ENCODE data around the gene CENPK. TPM values are rescaled to one million over a fixed set of nuclear protein-coding genes. Genes with fewer than 3 reads are reported as not detected.

CENPK gene
- total RNA-seq, 1 experiment from 2014 or later, result 34.2 TPM

DNA sequence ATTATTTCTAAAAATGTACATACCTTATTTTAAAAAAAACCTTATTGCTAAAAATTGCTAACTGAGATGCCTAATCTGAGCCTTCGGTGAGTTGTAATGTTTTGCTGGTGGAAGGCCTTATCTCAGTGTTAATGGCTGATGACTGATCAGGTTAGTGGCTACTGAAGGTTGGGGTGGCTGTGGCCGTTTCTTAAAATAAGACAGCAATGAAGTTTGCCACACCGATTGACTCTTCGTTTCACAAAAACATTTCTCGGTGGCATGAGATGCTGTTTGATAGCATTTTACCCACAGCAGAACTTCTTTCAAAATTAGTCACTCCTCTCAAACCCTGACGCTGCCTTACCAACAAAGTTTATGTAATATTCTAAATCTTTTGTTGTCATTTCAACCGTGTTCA, 14.7 kb downstream of the CENPK start:
- H3K36me3 ChIP-seq (ENCODE audit: control insufficient read depth, insufficient read depth, low read length), result peaks cover 4% of the 10 kb centered on the region; the same call in 1 of the 2 replicates
- no peaks in the 10 kb centered on the region for H3K9me3 ChIP-seq (ENCODE audit: control insufficient read depth, insufficient read depth, low read depth, low read length)
- H3K27me3 ChIP-seq (ENCODE audit: control insufficient read depth, insufficient read depth, low read length), result no peaks in the 10 kb centered on the region
- no peak overlapping the region for H3K4me3 ChIP-seq (ENCODE audit: low read depth in 2 of 2, low read length in 2 of 2)
- H3K27ac ChIP-seq (ENCODE audit: low read length), result no peak overlapping the region
- no peak for ATAC-seq
- no peaks in the 10 kb centered on the region for H3K4me1 ChIP-seq (ENCODE audit: control insufficient read depth, insufficient read depth, low read length)
- intact Hi-C loops (cut with micrococcal nuclease; ENCODE audit: unreplicated experiment) (no loop called here), in situ Hi-C loops (cut with HindIII; ENCODE audit: low pct_unique_long_range_greater_than_20kb, low sequenced_read_pairs) (no loop called here)
- ChIA-PET POLR2A (no interaction called here), CTCF (no interaction called here)
- no TSS peak for BruUV-seq (replicated peaks)
- DNase-seq (ENCODE audit: low read depth, low spot score), result no peak
- TF ChIP-seq SIN3A (IDR thresholded peaks at IDR 0.05; ENCODE audit: borderline replicate concordance, insufficient read depth, low read depth, low read length) (no peak), POLR2AphosphoS5 (IDR thresholded peaks at IDR 0.05; ENCODE audit: low read depth, low read length) (no peak)
- TF ChIP-seq, protein P1, sequence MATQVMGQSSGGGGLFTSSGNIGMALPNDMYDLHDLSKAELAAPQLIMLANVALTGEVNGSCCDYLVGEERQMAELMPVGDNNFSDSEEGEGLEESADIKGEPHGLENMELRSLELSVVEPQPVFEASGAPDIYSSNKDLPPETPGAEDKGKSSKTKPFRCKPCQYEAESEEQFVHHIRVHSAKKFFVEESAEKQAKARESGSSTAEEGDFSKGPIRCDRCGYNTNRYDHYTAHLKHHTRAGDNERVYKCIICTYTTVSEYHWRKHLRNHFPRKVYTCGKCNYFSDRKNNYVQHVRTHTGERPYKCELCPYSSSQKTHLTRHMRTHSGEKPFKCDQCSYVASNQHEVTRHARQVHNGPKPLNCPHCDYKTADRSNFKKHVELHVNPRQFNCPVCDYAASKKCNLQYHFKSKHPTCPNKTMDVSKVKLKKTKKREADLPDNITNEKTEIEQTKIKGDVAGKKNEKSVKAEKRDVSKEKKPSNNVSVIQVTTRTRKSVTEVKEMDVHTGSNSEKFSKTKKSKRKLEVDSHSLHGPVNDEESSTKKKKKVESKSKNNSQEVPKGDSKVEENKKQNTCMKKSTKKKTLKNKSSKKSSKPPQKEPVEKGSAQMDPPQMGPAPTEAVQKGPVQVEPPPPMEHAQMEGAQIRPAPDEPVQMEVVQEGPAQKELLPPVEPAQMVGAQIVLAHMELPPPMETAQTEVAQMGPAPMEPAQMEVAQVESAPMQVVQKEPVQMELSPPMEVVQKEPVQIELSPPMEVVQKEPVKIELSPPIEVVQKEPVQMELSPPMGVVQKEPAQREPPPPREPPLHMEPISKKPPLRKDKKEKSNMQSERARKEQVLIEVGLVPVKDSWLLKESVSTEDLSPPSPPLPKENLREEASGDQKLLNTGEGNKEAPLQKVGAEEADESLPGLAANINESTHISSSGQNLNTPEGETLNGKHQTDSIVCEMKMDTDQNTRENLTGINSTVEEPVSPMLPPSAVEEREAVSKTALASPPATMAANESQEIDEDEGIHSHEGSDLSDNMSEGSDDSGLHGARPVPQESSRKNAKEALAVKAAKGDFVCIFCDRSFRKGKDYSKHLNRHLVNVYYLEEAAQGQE (IDR thresholded peaks at IDR 0.05; ENCODE audit: insufficient read depth in 1 of 2, low read depth in 2 of 2, low read length in 1 of 2), result no peak

DNA sequence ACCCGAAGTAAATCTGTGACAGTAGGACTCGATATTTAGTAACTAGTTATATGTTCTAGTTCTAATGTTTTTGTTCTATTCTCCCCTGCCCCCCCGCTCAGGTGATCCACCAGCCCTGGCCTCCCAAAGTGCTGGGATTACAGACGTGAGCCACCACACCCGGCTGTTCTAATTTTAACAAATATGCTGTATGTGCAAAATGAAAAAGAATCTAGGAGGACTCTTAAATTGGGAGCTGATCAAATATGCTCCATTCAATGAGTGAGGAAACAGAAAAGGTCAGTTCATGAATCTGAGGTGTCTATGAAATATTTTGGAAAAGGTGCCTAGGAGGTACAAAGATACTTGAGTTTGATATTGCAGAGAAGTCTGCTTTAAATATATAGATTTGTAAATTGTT, 16.8 kb downstream of the CENPK start:
- in situ Hi-C loops (cut with HindIII; ENCODE audit: low pct_unique_long_range_greater_than_20kb, low sequenced_read_pairs), result no loop called here
- POLR2A ChIA-PET, result no interaction called here
- no peak for DNase-seq (ENCODE audit: low read depth, low spot score)
- no peaks in the 10 kb centered on the region for H3K4me1 ChIP-seq (ENCODE audit: control insufficient read depth, insufficient read depth, low read length)
- no peak for ATAC-seq
- intact Hi-C loops (cut with micrococcal nuclease; ENCODE audit: unreplicated experiment), result no loop called here
- no peaks in the 10 kb centered on the region for H3K9me3 ChIP-seq (ENCODE audit: control insufficient read depth, insufficient read depth, low read depth, low read length)
- no peak overlapping the region for H3K4me3 ChIP-seq (ENCODE audit: low read depth in 2 of 2, low read length in 2 of 2)
- TF ChIP-seq, protein P1 (IDR thresholded peaks at IDR 0.05; ENCODE audit: insufficient read depth in 1 of 2, low read depth in 2 of 2, low read length in 1 of 2), result no peak
- TF ChIP-seq, protein P2, sequence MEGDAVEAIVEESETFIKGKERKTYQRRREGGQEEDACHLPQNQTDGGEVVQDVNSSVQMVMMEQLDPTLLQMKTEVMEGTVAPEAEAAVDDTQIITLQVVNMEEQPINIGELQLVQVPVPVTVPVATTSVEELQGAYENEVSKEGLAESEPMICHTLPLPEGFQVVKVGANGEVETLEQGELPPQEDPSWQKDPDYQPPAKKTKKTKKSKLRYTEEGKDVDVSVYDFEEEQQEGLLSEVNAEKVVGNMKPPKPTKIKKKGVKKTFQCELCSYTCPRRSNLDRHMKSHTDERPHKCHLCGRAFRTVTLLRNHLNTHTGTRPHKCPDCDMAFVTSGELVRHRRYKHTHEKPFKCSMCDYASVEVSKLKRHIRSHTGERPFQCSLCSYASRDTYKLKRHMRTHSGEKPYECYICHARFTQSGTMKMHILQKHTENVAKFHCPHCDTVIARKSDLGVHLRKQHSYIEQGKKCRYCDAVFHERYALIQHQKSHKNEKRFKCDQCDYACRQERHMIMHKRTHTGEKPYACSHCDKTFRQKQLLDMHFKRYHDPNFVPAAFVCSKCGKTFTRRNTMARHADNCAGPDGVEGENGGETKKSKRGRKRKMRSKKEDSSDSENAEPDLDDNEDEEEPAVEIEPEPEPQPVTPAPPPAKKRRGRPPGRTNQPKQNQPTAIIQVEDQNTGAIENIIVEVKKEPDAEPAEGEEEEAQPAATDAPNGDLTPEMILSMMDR (IDR thresholded peaks at IDR 0.05), result no peak
- CTCF ChIA-PET, result no interaction called here
- BruUV-seq (replicated peaks), result no TSS peak
- H3K27ac ChIP-seq (ENCODE audit: low read length), result no peak overlapping the region
- H3K27me3 ChIP-seq (ENCODE audit: control insufficient read depth, insufficient read depth, low read length), result no peaks in the 10 kb centered on the region
- H3K36me3 ChIP-seq (ENCODE audit: control insufficient read depth, insufficient read depth, low read length), result peaks cover 5% of the 10 kb centered on the region; the same call in 1 of the 2 replicates

Data from Panc1 (cell line).